MCF 10A (cell line): ENCODE results near the gene SRRM3. TPM values are rescaled to one million over a fixed set of nuclear protein-coding genes. Genes with fewer than 3 reads are reported as not detected.
"Not testable (repeated sequence)": the region's sequence is repeated elsewhere in the genome, so short reads cannot be mapped to it uniquely, and the experiment has no call there.

Experiments
- BruUV-seq: library from RNA; stranded (reverse); fragments of 400-500 nt; replicated peaks from 2 replicates; lab custom pipeline; 2021; lab: Mats Ljungman, UMichigan
- CTCF ChIA-PET: fragments of 300-600 bp; sonication (Branson Sonifier 250); formaldehyde crosslinking; extraction: SDS; loops from one replicate; lab custom pipeline; 2021; ENCODE audit warnings: antibody characterized with exemption, inconsistent platforms; lab: Yijun Ruan, JAX
- POLR2A ChIA-PET: fragments of 300-600, 350-650 bp; sonication (Branson Sonifier 250); formaldehyde crosslinking; extraction: SDS; loops from one replicate; lab custom pipeline; 2020; ENCODE audit warnings: antibody characterized with exemption, inconsistent platforms; lab: Yijun Ruan, JAX
- DNase-seq: peaks from one replicate; pipeline ENCODE4 v3.0.0-alpha.2; 2018; ENCODE audit not compliant: unreplicated experiment
- H3K27ac Mint-ChIP-seq: one replicate; pipeline ENCODE4 v1.8.0; 2022; ENCODE audit warnings: mild to moderate bottlenecking, low read depth, mixed read lengths; ENCODE audit not compliant: unreplicated experiment
- H3K27me3 Mint-ChIP-seq: one replicate; pipeline ENCODE4 v1.8.0; 2022; ENCODE audit warnings: mixed read lengths; ENCODE audit not compliant: insufficient read depth, unreplicated experiment
- H3K36me3 Mint-ChIP-seq: one replicate; pipeline ENCODE4 v1.8.0; 2022; ENCODE audit warnings: mild to moderate bottlenecking, moderate library complexity, mixed read lengths; ENCODE audit not compliant: insufficient read depth, unreplicated experiment
- H3K4me1 Mint-ChIP-seq: one replicate; pipeline ENCODE4 v1.8.0; 2022; ENCODE audit warnings: mixed read lengths; ENCODE audit not compliant: insufficient read depth, unreplicated experiment
- H3K4me3 Mint-ChIP-seq: one replicate; pipeline ENCODE4 v1.8.0; 2022; ENCODE audit warnings: mild to moderate bottlenecking, moderate library complexity, mixed read lengths; ENCODE audit not compliant: unreplicated experiment
- H3K9me3 Mint-ChIP-seq: one replicate; pipeline ENCODE4 v1.8.0; 2022; ENCODE audit warnings: mixed read lengths; ENCODE audit not compliant: unreplicated experiment
- CTCF ChIP-seq: fragments of 200-600 bp; IDR thresholded peaks from one replicate; pipeline ENCODE4 v1.8.0; 2022; ENCODE audit warnings: antibody characterized with exemption, mild to moderate bottlenecking; ENCODE audit not compliant: unreplicated experiment
- intact Hi-C: fragments of 100-400 bp; cut with micrococcal nuclease; formaldehyde crosslinking; loops from 2 replicates; pipeline ENCODE4 v1.14.1; 2022
- total RNA-seq: library from RNA; stranded (reverse); gene quantifications from 2 replicates; pipeline ENCODE4 v1.2.3, GENCODE V29; 2022

Gene SRRM3
- total RNA-seq, 1 experiment from 2014 or later, result 0.70 TPM

- Mint-ChIP-seq H3K4me1 (peaks cover 6% of the 10 kb centered on the region), H3K27ac (no peak overlapping the region), H3K4me3 (no peak overlapping the region), H3K9me3 (no peaks in the 10 kb centered on the region), H3K27me3 (peaks cover 44% of the 10 kb centered on the region), H3K36me3 (peaks cover 13% of the 10 kb centered on the region)
- CTCF ChIA-PET, result interaction anchor here (0.6 to 1.3 kb wide), 5 partner anchors 44 to 738 kb away, joined by 3 to 5 read pairs (median 4); no protein-coding TSS in a partner anchor
- TF ChIP-seq CTCF, result no peak
- POLR2A ChIA-PET, result interaction anchor here (1.0 kb wide), 1 partner anchor 21 kb away, joined by 3 read pairs; no protein-coding TSS in a partner anchor
- no peak for DNase-seq
- intact Hi-C loops, result no loop called here
- BruUV-seq, result no TSS peak
Measured at GRCh38 chr7:76269895-76270294, 68.2 kb downstream of the SRRM3 start.

GRCh38 chr7:76271384-76271783, 69.7 kb downstream of the SRRM3 start:
- H3K4me1 Mint-ChIP-seq, H3K27ac Mint-ChIP-seq, H3K4me3 Mint-ChIP-seq, H3K9me3 Mint-ChIP-seq, DNase-seq, BruUV-seq, intact Hi-C loops, POLR2A ChIA-PET: not testable (repeated sequence)
- Mint-ChIP-seq H3K36me3 (peaks cover 13% of the 10 kb centered on the region), H3K27me3 (peaks cover 44% of the 10 kb centered on the region)
- CTCF ChIA-PET, result interaction anchor here (0.5 to 1.6 kb wide), 3 partner anchors 9 to 114 kb away, joined by 3 to 10 read pairs (median 3); no protein-coding TSS in a partner anchor

GRCh38 chr7:76272142-76272541, 70.4 kb downstream of the SRRM3 start:
- peaks cover 13% of the 10 kb centered on the region for H3K36me3 Mint-ChIP-seq
- CTCF ChIA-PET, result interaction anchor here (1.0 to 1.6 kb wide), 2 partner anchors 10 to 72 kb away, joined by 4 to 10 read pairs; no protein-coding TSS in a partner anchor
- no peak for DNase-seq
- no peak overlapping the region for H3K27ac Mint-ChIP-seq
- POLR2A ChIA-PET, result no interaction called here
- no peak overlapping the region for H3K4me3 Mint-ChIP-seq
- TF ChIP-seq CTCF, result no peak
- H3K27me3 Mint-ChIP-seq, result peaks cover 44% of the 10 kb centered on the region
- no peaks in the 10 kb centered on the region for H3K9me3 Mint-ChIP-seq
- H3K4me1 Mint-ChIP-seq, result peaks cover 6% of the 10 kb centered on the region
- intact Hi-C loops, result no loop called here
- no TSS peak for BruUV-seq

GRCh38 chr7:76272851-76273497, 71.3 kb downstream of the SRRM3 start:
- intact Hi-C loops, result no loop called here
- TF ChIP-seq CTCF, result no peak
- H3K4me3 Mint-ChIP-seq, result no peak overlapping the region
- no peaks in the 10 kb centered on the region for H3K9me3 Mint-ChIP-seq
- POLR2A ChIA-PET, result interaction anchor here (1.0 kb wide), 1 partner anchor 10 kb away, joined by 3 read pairs; no protein-coding TSS in a partner anchor
- H3K27ac Mint-ChIP-seq, result no peak overlapping the region
- peaks cover 6% of the 10 kb centered on the region for H3K4me1 Mint-ChIP-seq
- DNase-seq, result no peak
- H3K27me3 Mint-ChIP-seq, result peaks cover 42% of the 10 kb centered on the region
- no TSS peak for BruUV-seq
- CTCF ChIA-PET, result interaction anchor here (0.9 to 1.0 kb wide), 2 partner anchors 9 to 73 kb away, joined by 3 to 4 read pairs; no protein-coding TSS in a partner anchor
- H3K36me3 Mint-ChIP-seq, result peaks cover 13% of the 10 kb centered on the region
